ENCODE results near the gene PLD6. TPM values are rescaled to one million over a fixed set of nuclear protein-coding genes. Genes with fewer than 3 reads are reported as not detected.

The PLD6 gene
- total and polyA plus RNA-seq, 12 donors, result 1.9 to 14.2 (median 3.3) TPM

- no peaks in the 10 kb centered on the region for H3K9me3 ChIP-seq (replicated peaks in 1 of 3)
- no peak overlapping the region for H3K4me3 ChIP-seq
- no peaks in the 10 kb centered on the region for H3K27me3 ChIP-seq
- no peak overlapping the region for H3K27ac ChIP-seq
- TF ChIP-seq POLR2A (IDR thresholded peaks at IDR 0.05), result no peak
- TF ChIP-seq CTCF (IDR thresholded peaks at IDR 0.05), result no peak
- intact Hi-C loops (cut with DNase I), result loop anchor here in 1 of 2 donors (10.0 kb wide), 1 partner anchor 63 kb away; no protein-coding TSS in a partner anchor
- peaks cover 0 to 11% of the 10 kb centered on the region in 2 donors for H3K36me3 ChIP-seq (replicated peaks in 1 of 2)
- WGBS, 4 donors, result 76 to 81% (median 79%) methylated on average over 8 of the region's 8 CpGs
- peaks cover 26 to 30% of the 10 kb centered on the region in 2 donors for H3K4me1 ChIP-seq (replicated peaks in 1 of 2)
- no peak for DNase-seq
Measured at GRCh38 chr17:17207998-17208397, 1.9 kb upstream of the PLD6 start.

- H3K27ac ChIP-seq, result peak overlapping the region; percentile 48 to 90 (median 85)
- DNase-seq, result peak in 1 of 7 donors; percentile 76
Measured at GRCh38 chr17:17206913-17207335, 791 bp upstream of the PLD6 start.

GRCh38 chr17:17205368-17206123 lies 587 bp downstream of the PLD6 start:
- intact Hi-C loops (cut with DNase I), result loop anchor here in 1 of 2 donors (10.0 kb wide), 1 partner anchor 61 kb away; no protein-coding TSS in a partner anchor
- Histone ChIP-seq H3K36me3 (replicated peaks in 1 of 2) (no peaks in the 10 kb centered on the region), H3K4me3 (peak overlapping the region in 2 of 4 donors; percentile 36 to 67), H3K4me1 (replicated peaks in 1 of 2) (peaks cover 29 to 44% of the 10 kb centered on the region in 2 donors), H3K9me3 (replicated peaks in 1 of 3) (no peaks in the 10 kb centered on the region), H3K27ac (peak overlapping the region; percentile 37 to 90 (median 85)), H3K27me3 (no peaks in the 10 kb centered on the region)
- TF ChIP-seq CTCF (IDR thresholded peaks at IDR 0.05) (peak in 1 of 6 experiments; percentile 2), POLR2A (IDR thresholded peaks at IDR 0.05) (peak in 1 of 2 donors; percentile 28)
- whole genome bisulfite sequencing, 4 donors, result 8 to 40% (median 12%) methylated on average over 2 to 70 of the region's 70 CpGs
- DNase-seq, result peak; percentile 56 to 82 (median 75)

More at GRCh38 chr17:17206913-17207335, 791 bp upstream of the PLD6 start:
- no peak overlapping the region for H3K4me3 ChIP-seq
- TF ChIP-seq CTCF (IDR thresholded peaks at IDR 0.05) (no peak), POLR2A (IDR thresholded peaks at IDR 0.05) (peak in 1 of 2 donors; percentile 24)
- H3K4me1 ChIP-seq (replicated peaks in 1 of 2), result peaks cover 29 to 33% of the 10 kb centered on the region in 2 donors
- peaks cover 0 to under 1% of the 10 kb centered on the region in 2 donors for H3K36me3 ChIP-seq (replicated peaks in 1 of 2)
- H3K27me3 ChIP-seq, result no peaks in the 10 kb centered on the region
- no peaks in the 10 kb centered on the region for H3K9me3 ChIP-seq (replicated peaks in 1 of 3)
- intact Hi-C loops (cut with DNase I), result loop anchor here in 1 of 2 donors (10.0 kb wide), 1 partner anchor 62 kb away; no protein-coding TSS in a partner anchor
- 35 to 45% (median 40%) methylated on average over 16 of the region's 16 CpGs for WGBS, 4 donors

- 79 to 86% (median 84%) methylated on average over 13 to 14 of the region's 14 CpGs; no CpG with 5 or more reads in 1 of the 4 donors for WGBS, 4 donors
- intact Hi-C loops (cut with DNase I), result loop anchor here in 1 of 2 donors (10.0 kb wide), 1 partner anchor 60 kb away; no protein-coding TSS in a partner anchor
Measured at GRCh38 chr17:17204635-17205231, 1.4 kb downstream of the PLD6 start.

More at GRCh38 chr17:17204635-17205231, 1.4 kb downstream of the PLD6 start:
- DNase-seq, result no peak
- Histone ChIP-seq H3K4me3 (peak overlapping the region in 1 of 4 donors; percentile 67), H3K4me1 (replicated peaks in 1 of 2) (peaks cover 29 to 44% of the 10 kb centered on the region in 2 donors), H3K27ac (peak overlapping the region in 2 of 5 donors; percentile 85 to 90), H3K27me3 (no peaks in the 10 kb centered on the region), H3K36me3 (replicated peaks in 1 of 2) (no peaks in the 10 kb centered on the region), H3K9me3 (replicated peaks in 1 of 3) (no peaks in the 10 kb centered on the region)
- TF ChIP-seq CTCF (IDR thresholded peaks at IDR 0.05), result no peak
- no peak for TF ChIP-seq POLR2A (IDR thresholded peaks at IDR 0.05)
